Stimulated activated CD4-positive, alpha-beta T cell treated with anti-CD3 and anti-CD28 coated beads, TNF-alpha, amount 100 ng/mL, for 24 hours (primary cell): ENCODE data around the gene VPS8.

Experiments
- DNase-seq, 3 experiments: peaks; one replicate each; pipeline ENCODE4 v3.0.0-alpha.2; 2020; ENCODE audit warnings: low read depth in 3 of 3

Gene VPS8

GRCh38 chr3:184811999-184812661 is at the start of gene VPS8:
Gene VPS8, plus strand, starts transcription at chr3:184812166. Its CDS starts 12,467 bp downstream, at chr3:184824633.
- DNase-seq = peak; percentile 96

GRCh38 chr3:184764191-184764590 is 47.8 kb upstream of the VPS8 start:
- no peak for DNase-seq

- no peak for DNase-seq
Measured at GRCh38 chr3:184765047-184765729, 46.8 kb upstream of the VPS8 start.

GRCh38 chr3:184765730-184766074 is 46.3 kb upstream of the VPS8 start:
- DNase-seq = no peak

- no peak for DNase-seq
Measured at GRCh38 chr3:184766555-184767261, 45.3 kb upstream of the VPS8 start.

GRCh38 chr3:184767377-184767776 is 44.6 kb upstream of the VPS8 start:
- DNase-seq = no peak

GRCh38 chr3:184769382-184770170 is 42.4 kb upstream of the VPS8 start:
- DNase-seq = no peak

GRCh38 chr3:184770541-184770940 is 41.4 kb upstream of the VPS8 start:
- DNase-seq = no peak

GRCh38 chr3:184771301-184772127 is 40.5 kb upstream of the VPS8 start:
- no peak for DNase-seq

- no peak for DNase-seq
Measured at GRCh38 chr3:184772667-184773272, 39.2 kb upstream of the VPS8 start.

GRCh38 chr3:184773283-184774186 is 38.4 kb upstream of the VPS8 start:
- no peak for DNase-seq

GRCh38 chr3:184776916-184777315 is 35.0 kb upstream of the VPS8 start:
- DNase-seq = no peak

- peak; percentile 51 to 81 (median 76) for DNase-seq
Measured at GRCh38 chr3:184777566-184778356, 34.2 kb upstream of the VPS8 start.

GRCh38 chr3:184778426-184779332 is 33.3 kb upstream of the VPS8 start:
- DNase-seq = no peak

- no peak for DNase-seq
Measured at GRCh38 chr3:184780981-184781515, 30.9 kb upstream of the VPS8 start.

- no peak for DNase-seq
Measured at GRCh38 chr3:184781801-184782200, 30.2 kb upstream of the VPS8 start.

GRCh38 chr3:184783319-184783718 is 28.6 kb upstream of the VPS8 start:
- DNase-seq = no peak
